ENCODE results near the gene RC3H2.

- no peak for TF ChIP-seq POLR2A (IDR thresholded peaks at IDR 0.05)
- TF ChIP-seq CTCF (IDR thresholded peaks at IDR 0.05): no peak
Observed at GRCh38 chr9:122835313-122835731, 69.8 kb downstream of the RC3H2 start.

Data from Peyer's patch (tissue), 4 donors.